SK-N-MC (cell line): Measurements from ENCODE around the gene GGCX.

Experiments used
- DNase-seq: peaks from one replicate; pipeline ENCODE4 v3.0.0-alpha.2; 2011; ENCODE audit warnings: low read depth, low spot score
- H3K27ac ChIP-seq: fragments of 200-600 bp; sonication (generic); 2 replicates; pipeline ENCODE4 v1.5.1; 2016; ENCODE audit warnings: mixed run types
- H3K36me3 ChIP-seq: fragments of 200-600 bp; sonication (generic); 2 replicates; pipeline ENCODE4 v1.6.1; 2017; ENCODE audit warnings: antibody characterized with exemption, low read length, mixed read lengths; ENCODE audit not compliant: insufficient read depth
- H3K4me3 ChIP-seq: fragments of 200-600 bp; sonication (generic); 2 replicates; pipeline ENCODE4 v1.5.1; 2016
- H3K9ac ChIP-seq: fragments of 200-600 bp; sonication (generic); 2 replicates; pipeline ENCODE4 v1.8.0; 2017; ENCODE audit warnings: mixed run types, mixed read lengths; ENCODE audit not compliant: insufficient read length
- H3K9me3 ChIP-seq: fragments of 200-600 bp; sonication (generic); 2 replicates; pipeline ENCODE4 v1.6.1; 2017; ENCODE audit warnings: low read depth, mild to moderate bottlenecking, antibody characterized with exemption, low read length, moderate library complexity, mixed read lengths
- EZH2 ChIP-seq: fragments of 200-600 bp; sonication (generic); IDR thresholded peaks from one replicate; pipeline ENCODE4 v1.6.1; 2017; ENCODE audit warnings: antibody characterized with exemption
- FOXP2 ChIP-seq: optimal IDR thresholded peaks from 2 replicates; pipeline ENCODE3; 2011; ENCODE audit warnings: mild to moderate bottlenecking, moderate library complexity; ENCODE audit not compliant: insufficient read depth; ENCODE audit errors: extremely low read length, control extremely low read depth
- POLR2AphosphoS5 ChIP-seq: IDR thresholded peaks from 2 replicates; pipeline ENCODE4 v1.6.1; 2012; ENCODE audit warnings: mild to moderate bottlenecking, low read depth, low read length, borderline replicate concordance

The GGCX gene

DNA sequence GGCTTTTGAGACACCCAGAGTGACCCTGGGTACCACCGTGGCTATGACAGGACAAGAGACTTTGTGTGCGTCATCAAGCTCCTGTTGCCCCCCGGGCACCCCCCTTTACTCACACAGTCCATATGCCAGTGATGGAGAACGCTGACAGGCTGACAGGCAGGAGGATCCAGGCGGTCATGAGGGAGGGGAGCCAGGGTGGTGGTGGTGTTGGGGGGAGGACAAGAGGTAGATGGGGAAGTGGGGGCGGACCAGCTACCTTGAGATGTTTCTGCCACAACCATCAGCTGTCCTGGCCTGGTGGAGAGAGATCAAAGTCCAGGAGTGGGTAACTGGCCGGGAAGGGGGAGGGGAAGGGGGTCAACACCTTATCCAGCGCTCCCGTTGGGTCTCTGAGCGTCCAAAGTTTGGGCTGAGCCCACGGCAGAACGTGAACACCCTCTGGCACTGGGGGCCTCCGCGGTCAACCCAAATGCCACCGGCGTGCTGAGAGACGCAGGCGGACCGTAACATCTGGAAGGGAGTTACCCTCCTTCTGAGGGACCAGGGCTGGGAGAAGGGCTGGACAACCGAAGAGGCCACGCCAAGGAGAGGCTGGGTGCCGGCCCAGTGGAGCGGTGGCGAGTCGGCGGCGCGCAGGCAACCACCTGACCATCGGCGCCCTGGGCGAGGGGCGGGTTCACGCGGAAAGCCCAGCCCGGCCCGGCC lies 40.6 kb upstream of the GGCX start:
- H3K4me3 ChIP-seq = peak overlapping the region; percentile 85
- no peak for TF ChIP-seq POLR2AphosphoS5
- TF ChIP-seq EZH2 = no peak
- no peak for TF ChIP-seq FOXP2
- H3K9ac ChIP-seq = peak overlapping the region; percentile 75
- H3K27ac ChIP-seq = no peak overlapping the region
- no peak for DNase-seq
- H3K9me3 ChIP-seq = no peaks in the 10 kb centered on the region
- H3K36me3 ChIP-seq = peaks cover 6% of the 10 kb centered on the region; the same call in 1 of the 2 replicates

DNA sequence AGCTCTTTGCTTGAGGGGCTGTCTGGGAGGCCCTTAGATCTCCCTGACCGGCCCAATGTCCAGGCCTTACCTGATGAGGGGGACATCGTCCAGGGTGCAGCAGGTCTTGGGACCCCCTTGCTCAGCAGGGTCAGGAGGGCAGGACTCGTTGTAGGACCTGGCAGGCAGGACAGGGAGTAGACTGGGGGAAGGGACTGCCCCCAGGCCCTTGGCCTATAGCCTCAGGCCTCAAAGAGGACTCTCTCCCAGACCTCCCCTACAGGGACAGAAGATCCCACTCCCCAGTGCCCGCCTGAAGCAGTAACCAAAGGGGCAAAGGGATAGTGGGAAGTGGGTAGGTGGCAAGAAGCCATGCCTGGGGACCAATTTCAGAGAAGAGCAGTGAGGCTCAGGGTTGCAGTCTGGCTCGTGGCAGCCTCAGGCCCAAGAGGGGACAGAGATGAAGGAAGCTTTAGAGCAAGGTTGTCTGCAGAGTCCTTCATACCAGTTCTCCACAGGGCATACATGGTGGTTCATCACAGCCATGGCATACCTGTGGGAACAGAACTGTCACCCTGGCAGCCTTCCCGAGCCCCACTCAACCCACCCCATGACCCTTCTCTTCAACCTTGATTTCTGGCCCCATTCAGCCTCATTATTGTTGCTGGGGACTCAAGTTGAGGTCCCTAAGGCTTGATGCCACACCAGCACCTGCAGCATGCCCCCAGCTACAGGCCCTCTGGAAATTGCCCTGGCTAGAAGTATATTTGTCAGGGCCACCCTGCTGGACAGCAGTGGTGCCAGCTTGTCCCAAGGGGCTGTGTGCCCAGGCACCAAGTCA lies 39.9 kb upstream of the GGCX start:
- no peak for TF ChIP-seq EZH2
- peaks cover 6% of the 10 kb centered on the region; the same call in 1 of the 2 replicates for H3K36me3 ChIP-seq
- no peak for DNase-seq
- no peak overlapping the region for H3K27ac ChIP-seq
- H3K9me3 ChIP-seq = no peaks in the 10 kb centered on the region
- no peak overlapping the region for H3K9ac ChIP-seq
- peak overlapping the region; percentile 85; the same call in 1 of the 2 replicates for H3K4me3 ChIP-seq

DNA sequence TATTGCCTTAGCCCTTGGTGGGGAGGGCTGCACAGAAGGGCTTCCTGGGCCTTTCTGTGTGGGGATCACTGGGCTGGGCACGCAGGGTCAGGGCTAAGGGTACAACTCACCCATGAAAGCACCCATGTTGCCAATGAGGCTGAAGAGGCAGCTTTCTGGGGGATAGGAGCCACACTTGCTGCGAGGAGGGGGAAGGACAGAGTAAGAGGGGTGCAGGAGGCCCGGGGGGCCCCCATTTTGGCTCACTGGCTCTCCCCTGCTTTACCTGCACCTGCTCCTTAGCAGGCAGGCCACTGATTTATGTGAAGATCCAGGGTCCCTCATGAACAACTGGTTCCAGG lies 38.9 kb upstream of the GGCX start:
- peaks cover 6% of the 10 kb centered on the region; the same call in 1 of the 2 replicates for H3K36me3 ChIP-seq
- no peak for DNase-seq
- TF ChIP-seq EZH2 (no peak), POLR2AphosphoS5 (no peak), FOXP2 (no peak)
- H3K27ac ChIP-seq = no peak overlapping the region
- no peak overlapping the region for H3K9ac ChIP-seq
- H3K4me3 ChIP-seq = no peak overlapping the region
- H3K9me3 ChIP-seq = no peaks in the 10 kb centered on the region

DNA sequence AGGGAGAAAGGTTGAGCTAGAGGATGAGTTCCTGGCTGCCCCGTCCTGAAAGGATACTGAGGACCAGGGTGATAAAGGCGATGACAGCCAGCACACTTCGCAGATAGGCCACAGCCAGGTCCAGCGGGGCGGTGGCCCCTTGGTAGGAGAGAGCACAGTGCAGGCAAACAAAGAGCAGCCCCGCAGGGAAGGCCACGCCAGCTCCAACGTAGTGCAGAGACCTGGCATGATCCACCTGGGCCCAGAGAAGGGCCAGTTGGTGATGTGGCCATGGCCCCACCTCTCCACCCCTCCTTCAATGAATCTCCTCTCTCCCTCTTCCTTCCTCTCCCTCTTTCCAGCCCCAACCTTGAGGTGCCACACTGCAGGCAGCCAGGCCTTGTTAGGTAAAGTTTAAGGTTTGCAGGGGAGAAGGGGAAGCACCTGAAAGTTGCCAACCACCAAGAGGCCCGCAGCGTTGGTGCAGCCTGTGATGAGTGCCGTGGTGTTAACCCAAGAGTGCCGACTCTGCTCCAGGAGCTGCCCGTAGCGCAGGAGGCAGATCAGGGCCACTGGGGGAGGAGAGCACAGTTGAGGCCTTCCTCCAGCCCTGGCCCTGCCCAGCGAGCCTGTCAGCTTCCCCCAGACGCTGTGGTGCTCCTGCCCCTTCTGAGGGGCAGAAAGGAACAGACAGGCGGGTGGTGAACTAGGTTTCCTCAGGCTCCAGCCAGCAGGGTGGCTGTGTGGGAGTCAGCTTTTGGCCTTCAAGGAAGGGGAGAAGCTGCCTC lies 38.4 kb upstream of the GGCX start:
- peaks cover 6% of the 10 kb centered on the region; the same call in 1 of the 2 replicates for H3K36me3 ChIP-seq
- H3K27ac ChIP-seq = no peak overlapping the region
- H3K9ac ChIP-seq = no peak overlapping the region
- no peaks in the 10 kb centered on the region for H3K9me3 ChIP-seq
- no peak overlapping the region for H3K4me3 ChIP-seq
- TF ChIP-seq EZH2 (no peak), FOXP2 (no peak), POLR2AphosphoS5 (no peak)
- no peak for DNase-seq

DNA sequence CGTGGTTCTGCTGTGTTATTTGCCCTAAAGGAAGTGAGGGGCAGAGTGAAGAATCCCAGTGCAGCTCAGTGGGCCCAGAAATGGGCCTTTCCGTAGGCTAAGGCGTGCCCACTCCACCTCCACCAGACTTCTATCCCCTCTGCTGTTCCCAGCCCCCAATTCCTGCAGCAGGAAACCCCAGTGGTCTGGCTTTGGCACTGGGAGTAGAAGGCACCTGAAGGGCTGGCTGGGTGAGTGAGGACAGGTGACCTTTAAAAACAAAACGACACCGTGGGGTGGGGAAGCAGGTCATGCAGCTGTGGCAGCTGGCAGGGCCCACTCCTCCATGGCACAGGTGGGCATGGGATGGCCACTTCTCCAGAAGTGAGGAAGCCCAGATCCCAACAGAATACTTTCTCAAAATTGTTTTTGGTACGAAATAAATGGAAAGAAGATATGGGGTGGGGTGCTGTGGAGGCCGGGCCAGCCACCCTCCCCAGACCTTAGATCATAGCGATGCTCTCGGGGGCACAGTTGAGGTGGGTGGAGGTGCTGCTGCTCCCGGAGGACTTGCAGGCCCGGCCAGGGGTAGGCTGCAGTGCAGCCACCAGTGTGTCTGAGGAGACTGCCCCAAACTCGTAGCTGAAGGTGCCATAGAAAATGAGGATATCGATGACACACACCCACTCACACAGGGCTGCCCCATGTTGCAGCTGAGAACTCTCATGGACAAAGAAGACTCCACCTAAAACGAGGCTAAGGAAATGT lies 37.5 kb upstream of the GGCX start:
- DNase-seq = no peak
- Histone ChIP-seq H3K4me3 (no peak overlapping the region), H3K9ac (no peak overlapping the region), H3K36me3 (peaks cover 6% of the 10 kb centered on the region; the same call in 1 of the 2 replicates), H3K9me3 (no peaks in the 10 kb centered on the region), H3K27ac (no peak overlapping the region)
- TF ChIP-seq EZH2 (no peak), FOXP2 (no peak), POLR2AphosphoS5 (no peak)

DNA sequence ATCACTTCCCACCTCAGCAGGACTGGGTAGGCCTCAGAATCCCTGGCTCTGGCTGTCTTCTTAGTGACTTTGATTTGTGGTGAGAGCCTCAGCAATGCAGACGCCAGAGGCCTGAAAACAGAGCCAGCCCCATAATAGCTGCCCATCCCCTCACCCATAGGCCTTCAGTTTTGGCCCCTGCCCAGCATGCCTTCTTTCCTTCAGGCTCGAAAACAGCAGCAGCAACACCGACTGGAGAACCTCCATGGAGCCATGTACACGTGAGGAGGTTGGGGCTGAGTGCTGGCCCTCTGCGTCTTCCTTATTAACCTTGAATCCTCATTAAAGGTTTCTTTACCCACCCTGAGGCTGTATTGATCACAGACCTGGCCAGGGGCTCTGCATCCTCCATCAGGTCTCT lies 35.9 kb upstream of the GGCX start:
- Histone ChIP-seq H3K9me3 (no peaks in the 10 kb centered on the region), H3K36me3 (peaks cover 6% of the 10 kb centered on the region; the same call in 1 of the 2 replicates), H3K9ac (no peak overlapping the region), H3K27ac (no peak overlapping the region), H3K4me3 (no peak overlapping the region)
- TF ChIP-seq EZH2 = no peak
- TF ChIP-seq FOXP2 = no peak
- no peak for TF ChIP-seq POLR2AphosphoS5
- no peak for DNase-seq

DNA sequence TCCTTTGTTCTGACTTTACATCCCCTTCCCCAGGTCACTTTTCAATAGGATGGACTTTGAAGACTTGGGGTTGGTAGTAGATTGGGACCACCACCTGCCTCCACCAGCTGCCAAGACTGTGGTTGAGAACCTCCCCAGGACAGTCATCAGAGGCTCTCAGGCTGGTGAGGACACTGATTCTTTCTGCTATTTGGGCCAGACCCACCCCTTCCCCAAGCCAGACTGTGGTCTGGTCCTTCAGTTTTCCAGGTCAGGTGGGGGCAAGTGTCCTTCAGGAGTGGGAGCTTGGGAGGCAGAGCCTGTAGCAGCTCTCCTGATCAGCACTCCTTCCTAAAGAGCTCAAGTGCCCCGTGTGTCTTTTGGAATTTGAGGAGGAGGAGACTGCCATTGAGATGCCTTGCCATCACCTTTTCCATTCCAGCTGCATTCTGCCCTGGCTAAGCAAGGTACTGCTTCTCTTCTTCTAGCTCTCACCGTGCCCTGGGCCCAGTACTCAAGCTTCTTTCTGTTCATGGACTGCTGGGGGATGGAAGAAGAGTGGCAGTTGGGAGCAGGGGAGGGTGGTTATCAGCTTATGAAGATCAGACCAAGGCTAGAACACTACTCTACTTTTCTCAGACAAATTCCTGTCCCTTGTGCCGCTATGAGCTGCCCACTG lies 35.3 kb upstream of the GGCX start:
- TF ChIP-seq EZH2 = no peak
- no peak for TF ChIP-seq POLR2AphosphoS5
- TF ChIP-seq FOXP2 = no peak
- DNase-seq = no peak
- peaks cover 6% of the 10 kb centered on the region; the same call in 1 of the 2 replicates for H3K36me3 ChIP-seq

More for the DNA sequence above, 35.3 kb upstream of the GGCX start:
- Histone ChIP-seq H3K4me3 (peak overlapping the region; percentile 96), H3K9me3 (no peaks in the 10 kb centered on the region), H3K27ac (no peak overlapping the region), H3K9ac (peak overlapping the region; percentile 88)
